RCC 7860 (cell line): ENCODE data around the gene EPB41.

Experiments
- DNase-seq: peaks from one replicate; pipeline ENCODE4 v3.0.0-alpha.2; 2015; ENCODE audit warnings: low spot score
- FAIRE-seq: peaks from 2 replicates; lab custom pipeline; 2012; peaks lifted over from hg19 to GRCh38; lab: Jason Lieb, UNC

The EPB41 gene

GRCh38 chr1:28973596-28974421, 59.4 kb downstream of the EPB41 start:
- FAIRE-seq = peak; percentile 15
- no peak for DNase-seq

- DNase-seq (no peak), FAIRE-seq (no peak)
These were observed 60.1 kb downstream of the EPB41 start for GRCh38 chr1:28974432-28974831.

- DNase-seq = no peak
- FAIRE-seq = no peak
These were observed 61.9 kb downstream of the EPB41 start for GRCh38 chr1:28976248-28976647.

- no peak for FAIRE-seq
- no peak for DNase-seq
These were observed 66.8 kb downstream of the EPB41 start for GRCh38 chr1:28981210-28981609.

GRCh38 chr1:28982198-28982597, 67.8 kb downstream of the EPB41 start:
- FAIRE-seq = no peak
- DNase-seq = no peak

GRCh38 chr1:28983091-28983490, 68.7 kb downstream of the EPB41 start:
- DNase-seq = no peak
- no peak for FAIRE-seq

- DNase-seq = no peak
- FAIRE-seq = no peak
These were observed 69.3 kb downstream of the EPB41 start for GRCh38 chr1:28983509-28984310.

- FAIRE-seq (no peak), DNase-seq (no peak)
These were observed 69.9 kb downstream of the EPB41 start for GRCh38 chr1:28984311-28984684.

- DNase-seq (no peak), FAIRE-seq (no peak)
These were observed 71.1 kb downstream of the EPB41 start for GRCh38 chr1:28985427-28985826.

- FAIRE-seq = no peak
- no peak for DNase-seq
These were observed 72.0 kb downstream of the EPB41 start for GRCh38 chr1:28986306-28986910.

GRCh38 chr1:29002792-29003191, 88.4 kb downstream of the EPB41 start:
- no peak for FAIRE-seq
- no peak for DNase-seq

- DNase-seq (no peak), FAIRE-seq (no peak)
These were observed 89.9 kb downstream of the EPB41 start for GRCh38 chr1:29004288-29004687.

- no peak for DNase-seq
- FAIRE-seq = no peak
These were observed 90.4 kb downstream of the EPB41 start for GRCh38 chr1:29004798-29005197.

- DNase-seq = no peak
- no peak for FAIRE-seq
These were observed 97.4 kb downstream of the EPB41 start for GRCh38 chr1:29011775-29012174.

- no peak for DNase-seq
- no peak for FAIRE-seq
These were observed 102.9 kb downstream of the EPB41 start for GRCh38 chr1:29017235-29017634.

- FAIRE-seq = no peak
- DNase-seq = no peak
These were observed 103.8 kb downstream of the EPB41 start for GRCh38 chr1:29017975-29018712.

- DNase-seq = no peak
- no peak for FAIRE-seq
These were observed 108.3 kb downstream of the EPB41 start for GRCh38 chr1:29022620-29023019.

- FAIRE-seq (no peak), DNase-seq (no peak)
These were observed 115.3 kb downstream of the EPB41 start for GRCh38 chr1:29029667-29030066.

GRCh38 chr1:29032841-29033240, 118.5 kb downstream of the EPB41 start:
- DNase-seq = no peak
- no peak for FAIRE-seq

- FAIRE-seq (peak; percentile 82), DNase-seq (peak; percentile 55)
These were observed 119.6 kb downstream of the EPB41 start for GRCh38 chr1:29033829-29034466.
